NCI-H345 (cell line): ENCODE data around the gene VWCE.

ENCODE experiments used
- DNase-seq: peaks from one replicate; lab custom pipeline; 2025; lab: John Stamatoyannopoulos, UW

The VWCE gene, protein sequence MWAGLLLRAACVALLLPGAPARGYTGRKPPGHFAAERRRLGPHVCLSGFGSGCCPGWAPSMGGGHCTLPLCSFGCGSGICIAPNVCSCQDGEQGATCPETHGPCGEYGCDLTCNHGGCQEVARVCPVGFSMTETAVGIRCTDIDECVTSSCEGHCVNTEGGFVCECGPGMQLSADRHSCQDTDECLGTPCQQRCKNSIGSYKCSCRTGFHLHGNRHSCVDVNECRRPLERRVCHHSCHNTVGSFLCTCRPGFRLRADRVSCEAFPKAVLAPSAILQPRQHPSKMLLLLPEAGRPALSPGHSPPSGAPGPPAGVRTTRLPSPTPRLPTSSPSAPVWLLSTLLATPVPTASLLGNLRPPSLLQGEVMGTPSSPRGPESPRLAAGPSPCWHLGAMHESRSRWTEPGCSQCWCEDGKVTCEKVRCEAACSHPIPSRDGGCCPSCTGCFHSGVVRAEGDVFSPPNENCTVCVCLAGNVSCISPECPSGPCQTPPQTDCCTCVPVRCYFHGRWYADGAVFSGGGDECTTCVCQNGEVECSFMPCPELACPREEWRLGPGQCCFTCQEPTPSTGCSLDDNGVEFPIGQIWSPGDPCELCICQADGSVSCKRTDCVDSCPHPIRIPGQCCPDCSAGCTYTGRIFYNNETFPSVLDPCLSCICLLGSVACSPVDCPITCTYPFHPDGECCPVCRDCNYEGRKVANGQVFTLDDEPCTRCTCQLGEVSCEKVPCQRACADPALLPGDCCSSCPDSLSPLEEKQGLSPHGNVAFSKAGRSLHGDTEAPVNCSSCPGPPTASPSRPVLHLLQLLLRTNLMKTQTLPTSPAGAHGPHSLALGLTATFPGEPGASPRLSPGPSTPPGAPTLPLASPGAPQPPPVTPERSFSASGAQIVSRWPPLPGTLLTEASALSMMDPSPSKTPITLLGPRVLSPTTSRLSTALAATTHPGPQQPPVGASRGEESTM

DNA sequence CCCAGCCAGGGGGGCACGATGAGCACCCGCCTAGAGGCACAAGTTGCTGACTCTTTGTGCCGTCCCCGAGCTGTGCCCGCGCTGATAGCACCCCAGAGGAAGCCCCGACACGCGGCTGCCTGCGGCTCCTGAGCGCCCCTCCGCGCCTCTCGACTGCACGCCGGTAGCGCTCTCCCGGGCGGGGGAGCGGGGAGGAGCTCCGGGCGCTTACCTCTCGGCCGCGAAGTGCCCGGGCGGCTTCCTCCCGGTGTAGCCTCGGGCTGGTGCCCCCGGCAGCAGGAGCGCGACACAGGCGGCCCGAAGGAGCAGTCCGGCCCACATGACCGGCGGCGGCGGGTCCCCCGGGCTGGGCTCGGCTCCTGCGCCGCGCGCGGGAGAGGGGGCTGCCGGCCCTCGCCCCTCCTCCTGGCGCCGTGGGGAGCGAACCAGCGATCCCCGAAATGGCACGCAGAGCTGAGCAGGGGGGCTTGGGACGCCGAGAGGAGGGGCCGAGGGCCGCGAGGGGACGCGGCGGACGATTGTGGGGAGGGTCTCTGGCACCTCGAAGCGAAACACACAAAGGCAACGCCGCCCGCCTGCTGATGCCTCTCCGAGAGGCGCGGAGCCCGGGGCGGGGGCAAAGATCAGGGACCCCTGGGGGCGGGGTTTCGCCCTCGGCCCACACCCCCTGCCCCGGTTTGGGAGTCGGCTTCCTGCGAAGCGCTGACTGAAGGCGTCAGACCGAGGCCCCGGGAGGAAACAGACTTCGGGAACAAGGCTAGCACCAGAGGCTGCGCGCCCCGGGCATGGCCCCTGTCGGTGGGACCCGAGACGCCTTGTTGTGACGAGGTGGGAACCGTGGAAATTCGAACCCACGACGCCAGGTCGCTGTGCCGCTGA is at the start of gene VWCE:
VWCE (minus strand) TSS at position 600 of the 879 bp plus-strand sequence; CDS start at position 321, 279 bp downstream.
- peak; percentile 75 for DNase-seq

DNA sequence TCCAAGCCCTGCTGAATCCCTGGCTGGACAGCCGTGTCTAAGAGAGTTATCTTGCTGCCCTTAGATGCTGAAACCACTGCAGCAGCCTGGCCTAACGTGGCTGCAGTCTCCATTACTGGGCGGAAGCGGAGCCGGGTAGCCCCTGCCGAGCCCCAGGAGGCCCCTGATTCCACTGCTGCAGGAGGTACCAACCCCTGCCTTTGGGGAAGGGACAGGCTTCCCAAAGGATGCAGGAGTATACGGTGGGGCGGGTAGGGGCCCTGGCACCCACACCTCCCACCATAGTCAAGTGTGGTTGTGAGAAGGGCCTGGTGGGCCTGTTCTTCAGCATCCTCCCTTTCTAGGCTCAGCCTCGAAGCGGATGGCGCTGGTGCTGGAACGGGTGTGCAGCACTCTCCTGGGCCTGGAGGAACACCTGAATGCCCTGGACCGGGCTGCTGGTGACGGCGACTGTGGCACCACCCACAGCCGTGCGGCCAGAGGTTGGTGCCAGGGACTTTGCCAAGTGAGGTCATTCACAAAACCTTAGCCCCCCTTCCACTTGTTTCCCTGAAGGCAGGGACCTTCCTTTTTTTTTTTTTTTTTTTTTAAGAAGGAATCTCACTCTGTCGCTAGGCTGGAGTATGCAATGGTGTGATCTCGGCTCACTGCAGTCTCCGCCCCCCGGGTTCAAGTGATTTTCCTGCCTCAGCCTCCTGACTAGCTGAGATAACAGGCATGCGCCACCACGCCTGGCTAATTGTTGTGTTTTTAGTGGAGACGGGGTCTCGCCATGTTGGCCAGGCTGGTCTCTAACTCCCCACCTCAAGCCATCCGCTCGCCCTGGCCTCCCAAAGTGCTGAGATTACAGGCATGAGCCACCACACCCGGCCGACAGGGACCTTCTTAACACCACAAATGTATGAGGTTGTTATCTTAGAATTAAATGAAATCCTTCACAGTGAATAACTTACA is 49.0 kb upstream of the VWCE start:
- no peak for DNase-seq

DNA sequence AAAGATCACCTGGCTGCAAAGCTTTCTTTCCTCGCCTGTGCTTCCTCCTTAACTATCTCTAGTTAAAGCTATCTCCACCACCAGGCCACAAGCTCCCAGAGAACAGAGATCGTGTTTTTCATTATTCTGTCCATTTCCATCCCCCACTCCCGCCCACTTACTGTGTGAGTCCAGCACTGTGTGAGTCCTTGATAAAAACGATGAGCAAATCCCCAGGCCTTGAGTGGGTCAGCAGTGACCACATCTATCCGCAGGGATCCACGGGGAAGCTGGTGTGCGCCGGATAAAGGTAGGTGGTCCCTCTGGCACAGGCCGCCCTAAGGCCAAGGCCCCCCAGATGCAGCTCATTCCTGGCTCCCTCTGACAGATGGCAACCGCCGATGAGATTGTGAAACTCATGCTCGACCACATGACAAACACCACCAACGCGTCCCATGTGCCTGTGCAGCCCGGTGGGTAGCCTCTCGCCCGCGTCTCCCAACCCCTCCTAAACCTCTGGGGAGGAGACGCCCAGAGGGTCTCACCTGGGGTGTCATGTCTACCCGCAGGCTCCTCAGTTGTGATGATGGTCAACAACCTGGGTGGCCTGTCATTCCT is 47.2 kb upstream of the VWCE start:
- no peak for DNase-seq

DNA sequence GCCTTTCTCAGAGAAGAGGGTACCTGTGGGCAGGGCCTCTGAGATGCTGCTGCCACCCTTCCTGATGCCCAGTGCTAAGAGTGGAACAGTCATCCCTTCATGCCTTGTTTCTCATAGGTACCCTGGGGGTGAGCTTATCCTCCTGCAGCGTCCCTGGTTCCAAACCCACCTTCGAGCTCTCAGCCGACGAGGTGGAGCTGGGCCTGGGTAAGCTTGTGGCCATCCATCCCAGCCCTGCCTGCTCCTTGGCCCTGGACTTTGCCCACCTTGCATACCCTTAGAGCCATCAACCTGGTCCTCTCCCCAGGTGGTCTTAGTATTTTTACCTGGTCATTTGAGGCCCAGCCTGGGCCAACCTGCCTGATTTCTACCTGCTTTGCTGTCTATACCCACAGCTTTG is 46.6 kb upstream of the VWCE start:
- DNase-seq: no peak

DNA sequence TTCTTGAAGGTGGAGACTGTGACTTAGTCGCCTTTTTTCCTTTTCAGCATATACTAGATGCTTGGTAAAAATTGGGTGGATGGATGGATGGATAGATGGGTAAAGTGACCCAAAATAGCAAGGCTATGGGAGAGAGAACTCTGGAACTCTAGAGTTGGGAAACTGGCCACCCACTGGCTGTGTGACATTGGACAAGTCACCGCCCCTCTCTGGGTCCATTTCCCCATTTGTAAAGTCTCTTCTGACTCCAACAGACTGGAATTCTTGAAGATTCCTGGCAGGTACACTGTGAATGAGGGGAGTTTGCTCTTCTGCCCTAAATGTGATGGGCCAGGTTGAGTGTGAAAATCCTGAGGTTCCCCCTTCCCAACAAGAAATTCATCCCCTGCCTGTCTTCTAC is 45.9 kb upstream of the VWCE start:
- no peak for DNase-seq

DNA sequence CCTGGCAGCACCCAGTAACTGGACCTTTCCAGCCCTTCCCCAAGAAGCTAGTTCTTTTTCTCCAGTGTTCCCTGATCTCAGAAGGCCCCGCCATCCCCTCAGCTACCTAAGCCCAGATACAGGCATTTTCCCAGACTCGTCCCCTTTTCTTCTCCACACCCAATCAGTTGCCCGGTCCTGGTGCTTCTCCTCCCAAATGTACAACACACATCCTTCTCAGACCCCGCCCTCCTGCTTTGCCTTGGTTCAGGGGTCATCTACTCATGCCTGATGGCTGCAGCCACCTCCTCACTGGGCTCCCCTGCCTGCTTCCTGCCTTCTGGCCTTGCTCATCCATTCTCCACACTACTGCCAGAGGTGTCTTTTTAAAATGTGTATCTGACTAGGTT is 44.4 kb upstream of the VWCE start:
- no peak for DNase-seq

DNA sequence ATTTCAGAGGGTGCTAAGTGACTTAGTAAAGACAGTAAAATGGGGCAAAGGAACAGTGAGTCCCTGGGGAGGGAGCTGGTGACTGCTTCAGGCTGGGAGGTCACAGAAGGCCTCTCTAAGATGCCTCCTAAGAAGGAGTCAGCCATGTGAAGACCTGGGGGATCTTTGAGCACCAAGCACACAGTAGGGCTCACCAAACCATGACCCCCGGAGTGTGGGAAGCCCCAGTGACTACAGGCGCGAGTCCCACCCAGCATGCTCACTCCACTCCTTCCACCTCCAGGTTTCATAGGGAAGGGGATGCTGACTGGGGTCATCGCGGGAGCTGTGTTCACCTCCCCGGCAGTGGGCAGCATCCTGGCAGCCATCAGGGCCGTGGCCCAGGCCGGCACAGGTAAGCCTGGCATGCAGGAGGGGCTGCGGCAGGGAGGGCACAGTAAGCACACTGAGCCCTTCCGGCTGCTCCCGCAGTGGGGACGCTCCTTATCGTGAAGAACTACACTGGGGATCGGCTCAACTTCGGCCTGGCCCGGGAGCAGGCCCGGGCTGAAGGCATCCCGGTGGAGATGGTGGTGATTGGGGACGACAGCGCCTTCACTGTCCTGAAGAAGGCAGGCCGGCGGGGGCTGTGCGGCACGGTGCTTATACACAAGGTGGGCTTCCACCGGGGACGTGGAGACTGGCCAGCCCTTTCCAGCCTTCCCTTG is 43.8 kb upstream of the VWCE start:
- no peak for DNase-seq

DNA sequence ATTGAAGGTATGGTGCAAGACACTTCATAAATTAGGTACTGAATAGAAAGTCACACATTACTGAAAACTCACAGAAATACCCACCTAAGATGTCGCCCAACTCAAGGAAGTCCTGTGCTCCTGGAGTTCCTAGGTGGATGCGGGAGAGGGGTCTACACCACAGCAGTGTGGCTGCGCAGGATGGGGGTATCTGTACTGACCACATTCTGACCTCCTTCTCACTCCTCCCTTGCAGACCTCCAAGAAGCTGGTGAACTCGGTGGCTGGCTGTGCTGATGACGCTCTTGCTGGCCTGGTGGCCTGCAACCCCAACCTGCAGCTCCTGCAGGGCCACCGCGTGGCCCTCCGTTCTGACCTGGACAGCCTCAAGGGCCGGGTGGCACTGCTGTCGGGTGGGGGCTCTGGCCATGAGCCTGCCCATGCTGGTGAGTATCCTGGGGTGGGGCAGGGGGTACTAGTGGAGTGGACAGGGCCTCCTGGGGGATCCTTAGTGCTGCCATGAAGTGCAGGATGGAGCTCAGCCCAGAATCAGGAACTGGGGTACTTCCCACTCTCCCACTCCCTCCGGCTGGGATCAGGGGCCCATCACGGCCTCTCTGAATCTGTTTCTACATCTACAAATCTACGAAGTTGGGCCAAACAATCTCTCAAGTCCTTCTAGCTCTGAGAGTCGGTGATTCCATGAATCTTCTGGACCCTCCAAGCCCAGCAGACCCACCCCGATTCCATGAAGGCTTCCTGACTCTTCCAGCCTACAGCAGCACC is 42.8 kb upstream of the VWCE start:
- DNase-seq: no peak

DNA sequence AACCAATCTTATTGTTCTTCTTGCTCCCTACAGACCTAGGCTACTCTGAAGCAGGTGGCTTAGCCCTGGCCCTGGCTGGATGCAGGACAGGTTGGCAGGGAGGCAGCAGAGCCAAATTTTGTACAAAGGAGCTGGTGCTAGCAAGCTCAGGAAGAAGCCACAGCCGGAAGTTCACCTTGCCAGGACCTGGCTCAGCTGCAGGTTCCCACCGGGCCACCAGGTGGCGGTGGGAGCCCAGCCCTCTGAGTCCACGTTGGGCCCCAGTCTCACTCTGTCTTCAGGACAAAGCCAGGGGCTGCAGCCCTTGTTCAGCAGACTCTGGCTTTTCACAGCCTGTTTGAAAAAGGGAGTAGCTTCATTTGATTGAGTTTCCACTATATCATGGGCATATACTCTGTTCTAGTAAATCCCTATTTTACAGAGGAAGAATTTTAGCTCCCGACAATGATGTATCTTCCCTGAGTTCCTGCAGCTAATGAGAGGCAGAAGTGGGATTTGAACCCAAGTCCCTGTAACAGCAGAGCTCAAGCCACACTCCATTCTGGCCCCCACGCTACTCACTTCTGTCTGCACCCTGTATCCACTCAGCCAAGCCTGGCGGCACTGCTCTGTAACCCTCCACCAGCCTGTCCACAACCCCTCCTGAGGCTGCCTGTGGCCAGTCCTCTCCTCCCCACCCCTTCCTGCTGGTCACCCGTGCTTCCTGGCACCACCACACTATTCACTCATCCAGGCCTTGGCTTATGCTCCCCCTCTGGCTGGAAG is 41.2 kb upstream of the VWCE start:
- peak; percentile 79 for DNase-seq

DNA sequence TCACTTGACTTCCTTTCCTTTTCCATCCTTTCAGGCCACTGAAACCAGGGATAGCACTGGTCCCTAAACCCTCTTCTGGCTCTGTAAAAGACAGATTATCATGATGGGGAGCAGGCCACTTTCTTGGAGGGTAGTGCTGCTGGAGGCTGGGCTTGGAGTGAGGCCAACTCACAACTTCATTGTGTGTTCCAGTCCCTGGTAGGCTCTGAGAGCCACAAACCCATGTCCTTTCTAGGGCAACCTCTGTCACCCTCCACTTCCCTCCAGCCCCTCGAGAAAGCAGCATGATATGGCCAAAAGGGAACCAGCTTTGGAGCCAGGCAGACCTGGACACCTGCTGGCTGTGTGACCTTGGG is 40.2 kb upstream of the VWCE start:
- no peak for DNase-seq

DNA sequence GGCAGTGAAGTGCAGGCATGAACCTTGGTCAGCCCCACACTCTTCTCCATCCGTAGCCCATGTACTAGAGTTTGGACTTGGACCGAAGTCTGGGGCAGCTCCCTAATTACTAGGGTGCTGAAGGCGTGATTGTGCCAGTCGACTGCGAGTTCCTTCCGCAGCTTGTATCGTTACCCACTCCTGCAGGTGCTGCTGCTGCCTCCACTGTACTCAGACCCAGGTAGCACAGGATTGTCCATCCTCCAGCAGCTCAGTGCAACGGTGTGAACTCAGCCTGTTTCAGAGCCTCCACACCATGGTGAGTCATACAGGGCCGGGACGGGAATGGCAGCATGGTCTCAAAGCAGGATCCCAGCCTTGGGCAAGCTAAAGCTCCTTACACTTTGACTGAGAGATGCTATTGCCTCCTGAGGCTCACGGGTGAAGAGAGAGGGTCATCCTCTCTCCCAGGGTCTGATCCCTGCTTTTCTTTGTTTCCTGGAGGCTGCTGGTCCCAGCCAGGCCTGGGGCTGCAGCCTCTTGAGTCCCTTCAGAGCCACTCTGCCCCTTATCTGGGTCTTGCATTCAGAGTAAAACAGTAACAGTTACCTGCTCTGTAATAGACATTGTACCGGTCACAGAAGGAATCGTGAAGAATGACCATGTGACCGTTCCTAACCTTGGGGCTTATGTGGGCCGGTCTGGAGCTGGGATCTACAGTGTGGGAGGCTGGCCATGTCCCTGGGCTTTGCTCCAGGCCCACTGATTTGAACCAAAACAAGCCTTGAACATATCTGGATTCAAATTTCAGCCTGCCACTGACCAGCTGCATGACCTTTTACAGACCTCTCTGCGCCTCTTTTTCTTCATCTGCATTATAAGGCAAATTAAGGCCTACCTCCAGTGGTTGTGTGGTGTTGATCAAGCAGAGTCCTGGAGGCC is 39.6 kb upstream of the VWCE start:
- DNase-seq: no peak

DNA sequence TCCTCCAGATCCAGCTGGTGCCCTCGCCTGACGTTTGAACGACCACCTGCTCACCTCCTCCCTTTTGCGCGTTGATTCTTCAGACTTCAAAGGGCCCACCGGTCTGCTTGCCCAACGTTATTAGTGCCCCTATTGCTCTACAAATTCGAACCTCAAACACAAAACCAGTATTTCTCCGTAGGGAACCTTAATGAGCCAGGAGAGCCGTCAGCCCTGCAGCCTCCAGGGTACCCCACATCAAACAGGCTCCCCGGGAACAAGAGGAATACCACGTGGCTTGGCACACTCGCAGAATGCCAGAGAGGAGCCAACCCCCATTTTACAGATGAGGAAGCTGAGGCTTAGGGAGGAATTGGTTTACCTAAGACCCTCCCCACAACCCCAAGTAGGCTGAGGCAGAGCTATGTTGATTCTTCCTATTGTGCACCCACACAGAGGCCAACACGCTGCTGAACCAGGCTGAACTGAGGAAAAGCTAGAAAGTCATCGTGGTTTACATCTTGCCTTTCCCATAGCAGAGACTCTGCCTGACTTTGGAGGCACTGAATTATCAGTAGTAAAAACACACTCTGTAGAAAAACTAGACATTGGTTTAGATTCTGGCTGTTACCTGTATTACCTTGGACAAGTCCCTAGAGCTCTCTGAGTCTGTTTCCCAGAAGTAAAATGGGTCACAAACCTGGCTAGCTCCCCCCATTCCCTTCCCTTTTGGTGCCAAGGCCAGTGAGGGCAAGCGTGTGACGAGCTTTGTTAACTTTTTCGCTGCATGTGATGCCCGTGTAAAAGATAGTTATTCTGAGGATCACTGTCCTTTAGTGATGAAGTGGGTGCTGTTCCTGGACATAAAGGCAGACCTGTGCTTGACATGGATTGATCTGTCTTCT is 38.7 kb upstream of the VWCE start:
- DNase-seq: no peak

DNA sequence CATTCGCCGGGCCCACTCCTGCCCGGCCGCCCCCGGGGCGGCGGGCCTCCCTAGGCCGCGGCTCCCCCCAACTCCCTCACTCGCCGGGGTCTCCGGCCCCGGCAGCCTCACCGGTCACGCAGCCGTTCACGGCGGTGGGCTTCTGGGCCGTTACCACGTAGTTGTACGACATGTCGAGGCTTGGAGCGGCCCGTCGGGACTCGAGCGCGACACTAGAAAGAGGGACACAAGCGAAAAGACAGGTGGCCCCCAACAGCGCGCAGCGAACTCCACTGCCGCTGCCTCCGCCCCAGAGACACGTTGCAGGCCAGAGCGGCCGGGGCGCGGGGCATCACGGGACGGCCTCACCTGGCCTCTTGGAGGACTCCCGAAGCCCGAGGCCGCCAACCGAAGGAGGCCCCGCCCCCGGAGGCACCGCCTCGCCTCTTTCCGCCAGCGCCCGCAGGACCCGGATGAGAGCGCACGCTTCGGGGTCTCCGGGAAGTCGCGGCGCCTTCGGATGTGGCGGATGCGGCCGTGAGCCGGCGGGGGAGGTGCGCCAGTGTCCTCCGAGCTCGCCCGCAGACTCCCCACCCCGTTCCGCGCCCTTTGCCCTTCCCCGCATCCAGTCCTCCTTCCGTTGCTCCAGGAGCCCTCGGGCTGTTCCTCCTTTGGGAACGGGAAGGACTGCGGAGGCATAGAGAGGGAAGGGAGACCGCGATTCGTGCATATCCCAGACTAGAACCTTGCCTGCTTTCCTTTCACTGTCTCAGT is 37.9 kb upstream of the VWCE start, which contains the start of the genes DDB1 and TKFC:
DDB1 (minus strand) TSS at position 309 of the 753 bp plus-strand sequence; CDS start at position 172, 137 bp downstream.
TKFC (plus strand) TSS at position 432 of the 753 bp plus-strand sequence. CDS start 1,501 bp downstream, outside the sequence.
- DNase-seq: peak; percentile 96

DNA sequence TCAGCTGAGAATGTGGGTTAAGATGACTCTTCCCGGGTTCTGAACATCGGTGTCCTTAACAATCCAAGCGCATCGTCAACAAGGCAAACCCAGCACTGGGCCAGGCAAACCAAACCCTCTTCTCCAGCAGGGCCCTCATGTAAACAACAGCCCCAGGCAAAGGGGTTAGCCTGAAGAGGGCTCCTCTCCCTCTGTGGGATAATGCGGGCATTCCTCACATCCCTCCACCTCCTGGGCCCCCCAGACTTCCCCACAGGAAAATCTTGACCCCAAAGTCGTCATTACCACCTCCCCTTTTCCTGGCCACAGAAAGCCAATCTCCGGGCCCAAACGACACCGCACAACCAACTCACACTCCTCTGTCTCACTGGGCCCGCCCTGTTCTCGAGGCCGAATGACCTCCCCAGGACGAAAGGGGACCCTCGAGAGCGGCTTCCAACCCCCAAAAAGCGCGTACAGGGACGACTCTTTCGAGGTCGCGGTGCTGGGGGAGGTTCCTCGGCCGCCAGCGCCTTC is 37.2 kb upstream of the VWCE start:
- DNase-seq: no peak

DNA sequence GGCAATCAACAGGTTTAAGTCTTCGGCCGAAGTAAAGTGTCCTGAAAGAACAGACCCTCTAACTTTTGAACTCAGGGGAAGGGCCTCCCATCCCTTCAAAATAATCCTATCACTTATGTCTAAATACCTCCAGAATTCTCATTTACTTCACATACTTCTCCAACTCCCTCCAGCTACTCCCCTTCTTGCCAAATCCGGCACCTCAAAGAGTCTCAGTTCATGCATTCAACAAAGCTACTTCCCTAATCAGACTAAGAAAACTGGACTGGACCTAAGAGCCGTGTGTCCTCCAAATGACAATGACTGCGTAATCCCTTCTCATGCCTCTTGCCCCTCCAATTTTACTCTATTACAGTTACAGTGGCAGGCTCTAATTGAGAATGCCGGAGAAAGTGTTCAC is 36.5 kb upstream of the VWCE start:
- no peak for DNase-seq
